Neural cell (in vitro differentiated cells): ENCODE data around the gene TNFSF9. TPM values are rescaled to one million over a fixed set of nuclear protein-coding genes. Genes with fewer than 3 reads are reported as not detected.

ENCODE experiments used
- H2AFZ ChIP-seq: fragments of 200-600, 300-800 bp; sonication (generic), shearing (Covaris generic); 2 replicates; pipeline ENCODE4 v1.6.0; 2014; ENCODE audit warnings: low read depth, mild to moderate bottlenecking, antibody characterized with exemption, low read length, moderate library complexity
- H3F3A ChIP-seq: fragments of 200-600 bp; shearing (Covaris generic); 2 replicates; pipeline ENCODE4 v1.6.1; 2016; ENCODE audit warnings: mild to moderate bottlenecking, moderate library complexity, mixed read lengths, antibody characterized with exemption, low read length; ENCODE audit not compliant: insufficient read depth, poor library complexity, severe bottlenecking
- H3K27ac ChIP-seq: fragments of 200-600, 300-800 bp; sonication (generic), shearing (Covaris generic); 2 replicates; pipeline ENCODE4 v1.5.1; 2014; ENCODE audit warnings: mild to moderate bottlenecking, low read length, moderate library complexity
- H3K27me3 ChIP-seq: fragments of 300-800, 200-600 bp; sonication (generic), shearing (Covaris generic); 2 replicates; pipeline ENCODE4 v1.6.0; 2014; ENCODE audit warnings: mild to moderate bottlenecking, low read depth, low read length, moderate library complexity; ENCODE audit not compliant: insufficient read depth
- H3K36me3 ChIP-seq: fragments of 300-800, 200-600 bp; sonication (generic), shearing (Covaris generic); 2 replicates; pipeline ENCODE4 v1.5.1; 2014; ENCODE audit warnings: mild to moderate bottlenecking, antibody characterized with exemption, low read length, moderate library complexity; ENCODE audit not compliant: insufficient read depth
- H3K4me2 ChIP-seq: fragments of 300-800, 200-600 bp; sonication (generic), shearing (Covaris generic); 2 replicates; pipeline ENCODE4 v1.6.0; 2014; ENCODE audit warnings: mild to moderate bottlenecking, low read length
- H3K4me3 ChIP-seq: fragments of 300-800, 200-600 bp; sonication (generic), shearing (Covaris generic); 2 replicates; pipeline ENCODE4 v1.5.1; 2014; ENCODE audit warnings: mild to moderate bottlenecking, low read length, moderate library complexity
- H3K79me2 ChIP-seq: fragments of 200-600 bp; shearing (Covaris generic); replicated peaks from 2 replicates; pipeline ENCODE4 v1.6.0; 2014; ENCODE audit warnings: mild to moderate bottlenecking, low read length, moderate library complexity; ENCODE audit not compliant: insufficient read depth
- H3K9ac ChIP-seq: fragments of 300-800, 200-600 bp; sonication (generic), shearing (Covaris generic); 2 replicates; pipeline ENCODE4 v1.6.1; 2016; ENCODE audit warnings: mild to moderate bottlenecking, low read length, mixed read lengths
- H3K9me2 ChIP-seq: fragments of 200-600 bp; shearing (Covaris generic); 2 replicates; pipeline ENCODE4 v1.6.1; 2016; ENCODE audit warnings: mild to moderate bottlenecking, low read length, mixed read lengths; ENCODE audit not compliant: insufficient read depth
- H3K9me3 ChIP-seq: fragments of 200-600, 300-800 bp; sonication (generic), shearing (Covaris generic); 2 replicates; pipeline ENCODE4 v1.6.1; 2016; ENCODE audit warnings: mild to moderate bottlenecking, mixed run types, low read length, moderate library complexity, mixed read lengths
- H4K20me1 ChIP-seq: fragments of 200-600 bp; shearing (Covaris generic); 2 replicates; pipeline ENCODE4 v1.6.1; 2016; ENCODE audit warnings: mild to moderate bottlenecking, mixed run types; ENCODE audit not compliant: insufficient read depth
- EP300 ChIP-seq: fragments of 450-650 bp; conservative IDR thresholded peaks from 2 replicates; pipeline ENCODE4 v1.6.1; 2014; ENCODE audit warnings: antibody characterized with exemption, mild to moderate bottlenecking, moderate library complexity; ENCODE audit not compliant: poor library complexity, severe bottlenecking
- EZH2 ChIP-seq: fragments of 200-600, 300-800 bp; shearing (Covaris generic), sonication (generic); IDR thresholded peaks from 2 replicates; pipeline ENCODE4 v1.6.1; 2014; ENCODE audit warnings: antibody characterized with exemption, low read length, borderline replicate concordance, mild to moderate bottlenecking; ENCODE audit not compliant: insufficient read depth, poor library complexity, severe bottlenecking
- MXI1 ChIP-seq: fragments of 450-650 bp; conservative IDR thresholded peaks from 2 replicates; pipeline ENCODE4 v1.6.1; 2014; ENCODE audit warnings: antibody characterized with exemption, mild to moderate bottlenecking; ENCODE audit not compliant: poor library complexity, severe bottlenecking
- POLR2AphosphoS5 ChIP-seq: IDR thresholded peaks from 2 replicates; pipeline ENCODE4 v1.6.1; 2012
- RAD21 ChIP-seq: fragments of 450-650 bp; conservative IDR thresholded peaks from 2 replicates; pipeline ENCODE4 v1.6.1; 2014; ENCODE audit warnings: antibody characterized with exemption, mild to moderate bottlenecking, moderate library complexity
- SMC3 ChIP-seq: fragments of 450-650 bp; conservative IDR thresholded peaks from 2 replicates; pipeline ENCODE4 v1.6.1; 2014; ENCODE audit warnings: antibody characterized with exemption, mild to moderate bottlenecking, moderate library complexity; ENCODE audit not compliant: poor library complexity
- TAF1 ChIP-seq: IDR thresholded peaks from 2 replicates; pipeline ENCODE4 v1.6.1; 2012; ENCODE audit warnings: low read depth
- polyA plus RNA-seq: library from polyadenylated mRNA; depleted of rRNA; stranded (reverse); fragments of >200 nt; gene quantifications from 2 replicates; pipeline ENCODE4 v1.2.3, GENCODE V29; 2014
- TF ChIP-seq, protein P1 (sequence below): fragments of 450-650 bp; IDR thresholded peaks from 2 replicates; pipeline ENCODE4 v1.5.1; 2014; ENCODE audit warnings: antibody characterized with exemption, mild to moderate bottlenecking, moderate library complexity; ENCODE audit not compliant: poor library complexity, severe bottlenecking
- TF ChIP-seq, protein P2 (sequence below): IDR thresholded peaks from 2 replicates; pipeline ENCODE4 v1.6.1; 2012; ENCODE audit warnings: borderline replicate concordance

The TNFSF9 gene
- polyA plus RNA-seq, 1 donor from 2014 or later: 1.3 TPM

DNA sequence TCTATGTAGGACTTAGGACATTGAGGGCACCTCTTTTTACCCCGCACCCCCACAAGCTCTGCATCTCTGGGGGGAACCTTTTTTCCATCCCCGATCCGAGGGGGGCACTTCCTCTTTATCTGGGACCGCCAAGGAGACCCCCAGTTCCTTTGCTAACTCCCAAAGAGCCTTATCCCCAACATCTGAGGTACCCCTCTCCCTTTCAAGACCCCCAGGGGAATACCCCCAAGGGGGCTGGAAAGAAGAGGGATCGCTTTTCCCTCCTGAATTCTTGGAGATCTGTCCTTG lies 1.1 kb downstream of the TNFSF9 start:
- H3K4me3 ChIP-seq: peak overlapping the region; percentile 85
- H3K9me2 ChIP-seq: no peaks in the 10 kb centered on the region
- no peaks in the 10 kb centered on the region for H3K79me2 ChIP-seq
- no peaks in the 10 kb centered on the region for H3F3A ChIP-seq
- no peak for TF ChIP-seq MXI1
- TF ChIP-seq, protein P1, sequence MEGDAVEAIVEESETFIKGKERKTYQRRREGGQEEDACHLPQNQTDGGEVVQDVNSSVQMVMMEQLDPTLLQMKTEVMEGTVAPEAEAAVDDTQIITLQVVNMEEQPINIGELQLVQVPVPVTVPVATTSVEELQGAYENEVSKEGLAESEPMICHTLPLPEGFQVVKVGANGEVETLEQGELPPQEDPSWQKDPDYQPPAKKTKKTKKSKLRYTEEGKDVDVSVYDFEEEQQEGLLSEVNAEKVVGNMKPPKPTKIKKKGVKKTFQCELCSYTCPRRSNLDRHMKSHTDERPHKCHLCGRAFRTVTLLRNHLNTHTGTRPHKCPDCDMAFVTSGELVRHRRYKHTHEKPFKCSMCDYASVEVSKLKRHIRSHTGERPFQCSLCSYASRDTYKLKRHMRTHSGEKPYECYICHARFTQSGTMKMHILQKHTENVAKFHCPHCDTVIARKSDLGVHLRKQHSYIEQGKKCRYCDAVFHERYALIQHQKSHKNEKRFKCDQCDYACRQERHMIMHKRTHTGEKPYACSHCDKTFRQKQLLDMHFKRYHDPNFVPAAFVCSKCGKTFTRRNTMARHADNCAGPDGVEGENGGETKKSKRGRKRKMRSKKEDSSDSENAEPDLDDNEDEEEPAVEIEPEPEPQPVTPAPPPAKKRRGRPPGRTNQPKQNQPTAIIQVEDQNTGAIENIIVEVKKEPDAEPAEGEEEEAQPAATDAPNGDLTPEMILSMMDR: no peak
- TF ChIP-seq EZH2: no peak
- TF ChIP-seq SMC3: no peak
- TF ChIP-seq POLR2AphosphoS5: no peak
- TF ChIP-seq, protein P2, sequence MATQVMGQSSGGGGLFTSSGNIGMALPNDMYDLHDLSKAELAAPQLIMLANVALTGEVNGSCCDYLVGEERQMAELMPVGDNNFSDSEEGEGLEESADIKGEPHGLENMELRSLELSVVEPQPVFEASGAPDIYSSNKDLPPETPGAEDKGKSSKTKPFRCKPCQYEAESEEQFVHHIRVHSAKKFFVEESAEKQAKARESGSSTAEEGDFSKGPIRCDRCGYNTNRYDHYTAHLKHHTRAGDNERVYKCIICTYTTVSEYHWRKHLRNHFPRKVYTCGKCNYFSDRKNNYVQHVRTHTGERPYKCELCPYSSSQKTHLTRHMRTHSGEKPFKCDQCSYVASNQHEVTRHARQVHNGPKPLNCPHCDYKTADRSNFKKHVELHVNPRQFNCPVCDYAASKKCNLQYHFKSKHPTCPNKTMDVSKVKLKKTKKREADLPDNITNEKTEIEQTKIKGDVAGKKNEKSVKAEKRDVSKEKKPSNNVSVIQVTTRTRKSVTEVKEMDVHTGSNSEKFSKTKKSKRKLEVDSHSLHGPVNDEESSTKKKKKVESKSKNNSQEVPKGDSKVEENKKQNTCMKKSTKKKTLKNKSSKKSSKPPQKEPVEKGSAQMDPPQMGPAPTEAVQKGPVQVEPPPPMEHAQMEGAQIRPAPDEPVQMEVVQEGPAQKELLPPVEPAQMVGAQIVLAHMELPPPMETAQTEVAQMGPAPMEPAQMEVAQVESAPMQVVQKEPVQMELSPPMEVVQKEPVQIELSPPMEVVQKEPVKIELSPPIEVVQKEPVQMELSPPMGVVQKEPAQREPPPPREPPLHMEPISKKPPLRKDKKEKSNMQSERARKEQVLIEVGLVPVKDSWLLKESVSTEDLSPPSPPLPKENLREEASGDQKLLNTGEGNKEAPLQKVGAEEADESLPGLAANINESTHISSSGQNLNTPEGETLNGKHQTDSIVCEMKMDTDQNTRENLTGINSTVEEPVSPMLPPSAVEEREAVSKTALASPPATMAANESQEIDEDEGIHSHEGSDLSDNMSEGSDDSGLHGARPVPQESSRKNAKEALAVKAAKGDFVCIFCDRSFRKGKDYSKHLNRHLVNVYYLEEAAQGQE: no peak
- TF ChIP-seq RAD21: no peak
- no peak for TF ChIP-seq EP300
- TF ChIP-seq TAF1: no peak
- no peaks in the 10 kb centered on the region for H4K20me1 ChIP-seq
- H3K9me3 ChIP-seq: no peaks in the 10 kb centered on the region
- peaks cover 33% of the 10 kb centered on the region for H3K27me3 ChIP-seq
- no peak overlapping the region for H2AFZ ChIP-seq
- no peak overlapping the region for H3K27ac ChIP-seq
- H3K36me3 ChIP-seq: no peaks in the 10 kb centered on the region
- H3K4me2 ChIP-seq: no peak overlapping the region
- H3K9ac ChIP-seq: peak overlapping the region; percentile 78

DNA sequence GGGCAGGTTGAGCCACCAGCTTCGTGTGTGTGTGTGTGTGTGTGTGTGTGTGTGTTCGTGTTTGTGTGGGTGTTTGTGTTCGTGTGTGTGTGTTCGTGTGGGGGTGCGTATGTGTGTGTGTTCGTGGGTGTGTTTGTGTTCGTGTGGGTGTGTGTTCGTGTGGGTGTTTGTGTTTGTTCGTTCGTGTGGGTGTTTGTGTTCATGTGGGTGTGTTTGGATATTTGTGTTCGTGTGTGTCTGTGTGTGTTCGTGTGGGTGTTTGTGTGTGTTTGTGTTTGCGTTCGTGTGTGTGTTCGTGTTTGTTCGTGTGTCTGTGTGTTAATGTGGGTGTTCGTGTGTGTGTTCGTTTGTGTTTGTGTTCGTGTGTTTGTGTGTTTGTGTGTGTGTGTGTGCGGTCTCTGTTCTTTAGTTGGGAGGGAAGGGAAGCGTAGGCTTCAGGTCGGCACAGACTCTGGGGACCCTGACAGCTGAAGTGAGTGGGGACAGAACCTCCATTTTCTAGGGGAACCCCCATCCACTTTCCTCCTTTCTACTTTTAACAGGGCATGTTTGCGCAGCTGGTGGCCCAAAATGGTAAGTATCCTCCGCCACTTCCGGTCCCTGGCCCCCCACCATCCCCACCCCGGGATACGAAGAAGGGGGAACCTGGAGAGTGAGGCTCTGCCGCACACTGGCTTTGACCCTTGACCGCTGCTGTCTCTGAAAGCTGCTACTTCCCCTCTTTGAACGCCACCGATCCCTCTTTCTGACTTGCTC lies 1.6 kb downstream of the TNFSF9 start:
- no peaks in the 10 kb centered on the region for H3K9me2 ChIP-seq
- H3K9ac ChIP-seq: no peak overlapping the region
- H3K36me3 ChIP-seq: no peaks in the 10 kb centered on the region
- no peaks in the 10 kb centered on the region for H3K79me2 ChIP-seq
- H3K4me2 ChIP-seq: no peak overlapping the region
- no peak overlapping the region for H3K27ac ChIP-seq
- H3K9me3 ChIP-seq: no peaks in the 10 kb centered on the region
- H3K27me3 ChIP-seq: peaks cover 33% of the 10 kb centered on the region
- no peak for TF ChIP-seq TAF1
- TF ChIP-seq SMC3: no peak
- TF ChIP-seq, protein P1: no peak
- TF ChIP-seq POLR2AphosphoS5: no peak
- TF ChIP-seq EZH2: no peak
- TF ChIP-seq EP300: no peak
- TF ChIP-seq, protein P2: no peak
- no peak for TF ChIP-seq MXI1
- TF ChIP-seq RAD21: no peak
- H4K20me1 ChIP-seq: no peaks in the 10 kb centered on the region
- no peaks in the 10 kb centered on the region for H3F3A ChIP-seq
- peak overlapping the region; percentile 85 for H3K4me3 ChIP-seq
- H2AFZ ChIP-seq: no peak overlapping the region
